Measurements from ENCODE around the gene TRMT2A. TPM values are rescaled to one million over a fixed set of nuclear protein-coding genes. Genes with fewer than 3 reads are reported as not detected.

Gene TRMT2A
- total RNA-seq, 1 donor from 2014 or later, result 62.9 TPM

DNA sequence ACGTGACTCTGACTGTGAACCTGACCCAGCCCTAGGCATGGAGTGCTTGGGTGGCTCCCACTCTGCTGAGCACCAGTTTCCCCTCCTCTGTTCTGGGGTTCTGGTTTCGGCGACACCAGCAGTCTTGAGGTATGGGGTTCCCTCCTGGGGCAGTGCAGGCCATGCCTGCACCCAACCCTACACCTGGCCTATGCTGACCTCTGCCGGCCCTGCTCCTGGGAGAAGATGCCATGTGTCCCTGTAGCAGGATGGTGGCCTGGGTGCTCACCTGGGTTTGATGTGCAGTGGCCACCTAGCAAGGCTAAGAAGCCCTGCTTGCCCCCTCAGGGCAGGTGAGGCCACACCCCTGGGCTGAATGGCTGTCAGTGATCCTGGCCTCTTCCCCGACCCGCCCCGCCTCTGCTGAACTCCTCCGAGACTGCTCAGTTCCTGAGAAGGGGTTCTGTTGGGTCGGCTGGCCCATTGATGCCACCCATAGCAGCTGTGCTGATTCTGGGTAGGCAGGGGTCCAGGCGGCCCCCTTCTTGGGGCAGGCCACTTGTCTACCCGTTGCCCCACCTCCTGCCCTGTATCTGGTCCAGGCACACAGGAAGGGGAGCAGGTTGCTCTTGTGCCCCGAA, 17.0 kb upstream of the TRMT2A start:
- DNase-seq (ENCODE audit: extremely low spot score, unreplicated experiment), result no peak
- Mint-ChIP-seq H3K9me3 (ENCODE audit: unreplicated experiment) (no peaks in the 10 kb centered on the region), H3K4me1 (ENCODE audit: unreplicated experiment) (peaks cover 35% of the 10 kb centered on the region), H3K27me3 (ENCODE audit: unreplicated experiment) (no peaks in the 10 kb centered on the region), H3K27ac (ENCODE audit: unreplicated experiment) (no peak overlapping the region), H3K4me3 (ENCODE audit: unreplicated experiment) (peak overlapping the region; percentile 68), H3K36me3 (ENCODE audit: unreplicated experiment) (no peaks in the 10 kb centered on the region)
- TF ChIP-seq, protein P1, sequence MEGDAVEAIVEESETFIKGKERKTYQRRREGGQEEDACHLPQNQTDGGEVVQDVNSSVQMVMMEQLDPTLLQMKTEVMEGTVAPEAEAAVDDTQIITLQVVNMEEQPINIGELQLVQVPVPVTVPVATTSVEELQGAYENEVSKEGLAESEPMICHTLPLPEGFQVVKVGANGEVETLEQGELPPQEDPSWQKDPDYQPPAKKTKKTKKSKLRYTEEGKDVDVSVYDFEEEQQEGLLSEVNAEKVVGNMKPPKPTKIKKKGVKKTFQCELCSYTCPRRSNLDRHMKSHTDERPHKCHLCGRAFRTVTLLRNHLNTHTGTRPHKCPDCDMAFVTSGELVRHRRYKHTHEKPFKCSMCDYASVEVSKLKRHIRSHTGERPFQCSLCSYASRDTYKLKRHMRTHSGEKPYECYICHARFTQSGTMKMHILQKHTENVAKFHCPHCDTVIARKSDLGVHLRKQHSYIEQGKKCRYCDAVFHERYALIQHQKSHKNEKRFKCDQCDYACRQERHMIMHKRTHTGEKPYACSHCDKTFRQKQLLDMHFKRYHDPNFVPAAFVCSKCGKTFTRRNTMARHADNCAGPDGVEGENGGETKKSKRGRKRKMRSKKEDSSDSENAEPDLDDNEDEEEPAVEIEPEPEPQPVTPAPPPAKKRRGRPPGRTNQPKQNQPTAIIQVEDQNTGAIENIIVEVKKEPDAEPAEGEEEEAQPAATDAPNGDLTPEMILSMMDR (IDR thresholded peaks at IDR 0.05), result no peak

DNA sequence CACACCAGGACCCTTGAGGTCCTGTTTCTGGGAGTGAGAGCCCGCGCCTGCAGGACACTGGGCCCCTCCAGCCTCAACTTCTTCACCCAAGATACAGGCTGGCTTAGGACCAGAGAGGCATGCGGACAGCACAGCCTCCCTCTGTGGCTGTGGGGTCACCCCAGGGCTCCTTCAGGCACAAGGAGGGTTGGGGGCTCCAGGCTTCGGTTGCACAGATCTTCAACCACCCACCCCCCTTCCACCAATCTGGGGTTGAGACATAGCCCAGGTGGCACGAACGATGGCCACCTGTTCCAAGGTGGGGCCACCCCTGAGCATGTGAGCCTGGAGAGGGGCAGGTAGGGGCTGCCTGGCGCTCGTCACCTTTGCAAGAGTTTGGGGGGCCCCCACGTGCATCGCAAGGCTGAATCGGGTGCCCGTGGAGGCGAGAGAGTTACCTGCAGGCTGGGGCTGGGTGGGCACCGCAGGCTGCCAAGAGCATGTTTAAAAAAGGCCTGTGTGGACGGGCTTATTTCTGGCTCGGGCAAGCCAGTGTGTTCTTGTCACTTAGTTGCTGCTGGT, 15.7 kb upstream of the TRMT2A start:
- Mint-ChIP-seq H3K36me3 (ENCODE audit: unreplicated experiment) (peaks cover under 1% of the 10 kb centered on the region), H3K4me1 (ENCODE audit: unreplicated experiment) (peaks cover 29% of the 10 kb centered on the region), H3K27ac (ENCODE audit: unreplicated experiment) (no peak overlapping the region), H3K9me3 (ENCODE audit: unreplicated experiment) (no peaks in the 10 kb centered on the region), H3K27me3 (ENCODE audit: unreplicated experiment) (no peaks in the 10 kb centered on the region), H3K4me3 (ENCODE audit: unreplicated experiment) (peak overlapping the region; percentile 68)
- TF ChIP-seq, protein P1 (IDR thresholded peaks at IDR 0.05), result no peak
- no peak for DNase-seq (ENCODE audit: extremely low spot score, unreplicated experiment)

DNA sequence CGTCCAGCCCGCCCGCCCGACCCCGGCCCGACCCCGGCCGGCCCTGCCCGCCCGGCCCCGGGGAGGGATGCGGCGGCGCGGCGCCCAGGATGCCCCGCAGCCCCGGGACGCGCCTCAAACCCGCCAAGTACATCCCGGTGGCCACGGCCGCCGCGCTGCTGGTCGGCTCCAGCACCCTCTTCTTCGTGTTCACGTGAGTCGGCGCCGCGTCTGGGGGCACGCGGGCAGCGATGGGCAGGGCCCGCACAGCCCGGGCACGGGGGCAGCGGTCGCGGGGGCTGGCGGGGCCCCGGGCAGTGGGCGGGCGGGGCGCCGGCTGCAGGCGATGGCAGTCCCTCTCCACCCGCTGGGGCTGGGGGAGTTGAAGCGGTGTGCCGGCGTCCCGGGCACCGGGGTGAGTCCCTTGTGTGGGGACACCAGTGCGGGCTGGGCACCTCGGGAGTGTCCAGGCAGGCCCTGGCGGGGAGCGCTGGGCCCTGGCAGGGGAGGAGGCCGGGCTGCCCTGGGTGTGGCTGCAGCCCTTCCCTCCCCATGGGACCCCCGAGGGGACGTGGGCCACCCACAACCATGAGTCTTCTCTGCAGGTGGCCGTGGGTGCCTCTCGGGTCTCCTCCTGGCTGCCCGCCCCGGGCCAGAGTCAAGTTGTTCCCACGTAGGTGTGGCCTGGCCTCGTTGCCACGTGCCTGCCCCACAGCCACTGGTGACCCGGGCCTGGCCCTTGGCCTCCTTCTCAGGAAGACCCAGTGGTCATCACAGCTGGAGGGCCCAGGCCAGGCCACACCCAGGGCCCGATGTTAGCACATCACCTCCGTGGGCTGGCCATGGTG, 15.0 kb upstream of the TRMT2A start:
- Mint-ChIP-seq H3K4me1 (ENCODE audit: unreplicated experiment) (peaks cover 24% of the 10 kb centered on the region), H3K27ac (ENCODE audit: unreplicated experiment) (no peak overlapping the region), H3K27me3 (ENCODE audit: unreplicated experiment) (no peaks in the 10 kb centered on the region), H3K9me3 (ENCODE audit: unreplicated experiment) (no peaks in the 10 kb centered on the region), H3K36me3 (ENCODE audit: unreplicated experiment) (peaks cover 6% of the 10 kb centered on the region), H3K4me3 (ENCODE audit: unreplicated experiment) (peak overlapping the region; percentile 68)
- no peak for DNase-seq (ENCODE audit: extremely low spot score, unreplicated experiment)
- TF ChIP-seq, protein P1 (IDR thresholded peaks at IDR 0.05), result no peak

DNA sequence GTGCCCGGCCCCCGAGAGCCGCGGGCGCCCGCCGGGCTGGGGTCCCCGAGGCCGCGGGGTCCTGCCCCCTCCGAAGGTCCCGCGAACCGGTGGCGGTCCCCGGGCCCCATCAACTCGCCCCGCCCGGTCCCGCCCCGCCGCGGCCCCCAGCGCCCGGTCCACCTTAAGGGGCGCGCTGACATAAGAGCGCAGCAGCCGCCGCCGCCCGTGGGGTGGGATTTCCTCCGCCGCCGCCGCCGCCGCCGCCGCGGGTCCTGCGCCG, 14.5 kb upstream of the TRMT2A start, which contains the start of gene ZDHHC8:
ZDHHC8 (plus strand) TSS at position 208 of the 262 bp plus-strand sequence. CDS start 144 bp downstream, outside the sequence.
- Mint-ChIP-seq H3K9me3 (ENCODE audit: unreplicated experiment) (no peaks in the 10 kb centered on the region), H3K36me3 (ENCODE audit: unreplicated experiment) (peaks cover 6% of the 10 kb centered on the region), H3K27me3 (ENCODE audit: unreplicated experiment) (no peaks in the 10 kb centered on the region), H3K27ac (ENCODE audit: unreplicated experiment) (no peak within 1 kb of the TSS), H3K4me1 (ENCODE audit: unreplicated experiment) (peaks cover 24% of the 10 kb centered on the region), H3K4me3 (ENCODE audit: unreplicated experiment) (peak within 1 kb of the TSS; percentile 68)
- no peak for DNase-seq (ENCODE audit: extremely low spot score, unreplicated experiment)
- TF ChIP-seq, protein P1 (IDR thresholded peaks at IDR 0.05), result no peak

All from osteocyte (in vitro differentiated cells).